LNCAP (cell line): ENCODE results near the gene PRDX1.

ENCODE experiments used
- CTCF ChIP-seq: fragments of 450-650 bp; IDR thresholded peaks from 2 replicates; pipeline ENCODE4 v1.5.1; 2017; ENCODE audit warnings: mild to moderate bottlenecking

Gene PRDX1

GRCh38 chr1:45490626-45491486 is 30.8 kb downstream of the PRDX1 start, which contains the start of gene TESK2:
TSS of gene TESK2 (minus strand) at chr1:45491163. CDS start at chr1:45457785, 33,378 bp downstream.
- no peak for TF ChIP-seq CTCF

GRCh38 chr1:45490121-45490625 is 31.5 kb downstream of the PRDX1 start:
- no peak for TF ChIP-seq CTCF

GRCh38 chr1:45488666-45489377 is 32.9 kb downstream of the PRDX1 start:
- TF ChIP-seq CTCF: no peak

- no peak for TF ChIP-seq CTCF
Observed at GRCh38 chr1:45485949-45486348, 35.7 kb downstream of the PRDX1 start.

- TF ChIP-seq CTCF: no peak
Observed at GRCh38 chr1:45479039-45479748, 42.5 kb downstream of the PRDX1 start.

- no peak for TF ChIP-seq CTCF
Observed at GRCh38 chr1:45478121-45478814, 43.4 kb downstream of the PRDX1 start.

- TF ChIP-seq CTCF: no peak
Observed at GRCh38 chr1:45477646-45478045, 44.0 kb downstream of the PRDX1 start.
